SK-N-SH (cell line): ENCODE measurements around the gene SH3BP4.

Source experiments
- TF ChIP-seq, protein P1 (sequence below): IDR thresholded peaks from 2 replicates; pipeline ENCODE4 v1.6.1; 2012; ENCODE audit warnings: mild to moderate bottlenecking, low read depth, low read length, moderate library complexity
- TF ChIP-seq, protein P2 (sequence below): IDR thresholded peaks from 2 replicates; pipeline ENCODE4 v1.4.0; 2012; ENCODE audit warnings: low read depth

DNA sequence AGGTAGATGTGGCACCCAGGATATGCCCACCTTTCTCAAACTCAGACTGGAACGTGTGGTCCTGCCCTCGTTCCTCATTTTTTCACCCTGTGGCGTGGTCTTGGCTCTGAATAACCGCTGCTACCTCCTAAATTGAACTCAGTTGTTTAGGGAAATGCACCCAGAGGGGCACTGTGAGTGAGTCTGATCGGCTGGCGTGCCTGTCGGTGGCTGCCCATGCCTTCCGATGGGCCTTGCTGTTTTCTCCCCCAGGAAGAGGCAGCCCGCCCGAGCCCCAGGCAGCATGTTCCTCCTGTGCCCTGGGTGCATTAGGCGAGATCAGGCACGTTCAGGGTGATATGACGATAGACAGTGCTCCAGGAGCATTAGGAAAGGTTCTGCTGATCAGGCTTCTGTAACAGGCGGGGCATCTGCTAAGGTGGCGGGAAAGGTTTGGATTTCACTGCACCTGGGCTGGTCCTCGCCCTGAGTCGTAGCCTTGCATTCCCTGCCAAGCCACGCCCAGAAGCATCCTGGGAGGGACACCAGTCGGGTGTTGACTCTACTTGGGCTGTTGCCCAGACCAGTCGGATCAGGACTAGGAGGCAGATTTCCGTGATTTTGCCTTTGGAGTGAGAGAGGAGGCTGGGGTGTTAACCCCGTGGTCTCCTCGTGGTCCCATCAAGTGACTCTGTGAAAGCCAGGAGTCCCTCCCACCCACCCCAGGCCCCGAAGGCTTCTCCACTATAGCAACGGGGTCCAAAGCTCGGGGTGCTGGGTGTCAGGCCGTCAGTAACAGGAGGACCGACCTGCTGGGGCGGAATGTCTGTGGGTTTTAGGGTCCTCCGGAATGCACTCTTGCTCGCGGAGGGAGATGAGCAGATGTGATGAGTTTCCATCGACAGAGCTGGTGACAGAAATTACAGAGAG is 75.1 kb downstream of the SH3BP4 start:
- TF ChIP-seq, protein P1, sequence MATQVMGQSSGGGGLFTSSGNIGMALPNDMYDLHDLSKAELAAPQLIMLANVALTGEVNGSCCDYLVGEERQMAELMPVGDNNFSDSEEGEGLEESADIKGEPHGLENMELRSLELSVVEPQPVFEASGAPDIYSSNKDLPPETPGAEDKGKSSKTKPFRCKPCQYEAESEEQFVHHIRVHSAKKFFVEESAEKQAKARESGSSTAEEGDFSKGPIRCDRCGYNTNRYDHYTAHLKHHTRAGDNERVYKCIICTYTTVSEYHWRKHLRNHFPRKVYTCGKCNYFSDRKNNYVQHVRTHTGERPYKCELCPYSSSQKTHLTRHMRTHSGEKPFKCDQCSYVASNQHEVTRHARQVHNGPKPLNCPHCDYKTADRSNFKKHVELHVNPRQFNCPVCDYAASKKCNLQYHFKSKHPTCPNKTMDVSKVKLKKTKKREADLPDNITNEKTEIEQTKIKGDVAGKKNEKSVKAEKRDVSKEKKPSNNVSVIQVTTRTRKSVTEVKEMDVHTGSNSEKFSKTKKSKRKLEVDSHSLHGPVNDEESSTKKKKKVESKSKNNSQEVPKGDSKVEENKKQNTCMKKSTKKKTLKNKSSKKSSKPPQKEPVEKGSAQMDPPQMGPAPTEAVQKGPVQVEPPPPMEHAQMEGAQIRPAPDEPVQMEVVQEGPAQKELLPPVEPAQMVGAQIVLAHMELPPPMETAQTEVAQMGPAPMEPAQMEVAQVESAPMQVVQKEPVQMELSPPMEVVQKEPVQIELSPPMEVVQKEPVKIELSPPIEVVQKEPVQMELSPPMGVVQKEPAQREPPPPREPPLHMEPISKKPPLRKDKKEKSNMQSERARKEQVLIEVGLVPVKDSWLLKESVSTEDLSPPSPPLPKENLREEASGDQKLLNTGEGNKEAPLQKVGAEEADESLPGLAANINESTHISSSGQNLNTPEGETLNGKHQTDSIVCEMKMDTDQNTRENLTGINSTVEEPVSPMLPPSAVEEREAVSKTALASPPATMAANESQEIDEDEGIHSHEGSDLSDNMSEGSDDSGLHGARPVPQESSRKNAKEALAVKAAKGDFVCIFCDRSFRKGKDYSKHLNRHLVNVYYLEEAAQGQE, result no peak
- TF ChIP-seq, protein P2, sequence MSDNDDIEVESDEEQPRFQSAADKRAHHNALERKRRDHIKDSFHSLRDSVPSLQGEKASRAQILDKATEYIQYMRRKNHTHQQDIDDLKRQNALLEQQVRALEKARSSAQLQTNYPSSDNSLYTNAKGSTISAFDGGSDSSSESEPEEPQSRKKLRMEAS, result 0 out of 2 replicates have a peak, but pooled peaks have one; percentile 10
